ENCODE results near the gene LCN12.

DNA sequence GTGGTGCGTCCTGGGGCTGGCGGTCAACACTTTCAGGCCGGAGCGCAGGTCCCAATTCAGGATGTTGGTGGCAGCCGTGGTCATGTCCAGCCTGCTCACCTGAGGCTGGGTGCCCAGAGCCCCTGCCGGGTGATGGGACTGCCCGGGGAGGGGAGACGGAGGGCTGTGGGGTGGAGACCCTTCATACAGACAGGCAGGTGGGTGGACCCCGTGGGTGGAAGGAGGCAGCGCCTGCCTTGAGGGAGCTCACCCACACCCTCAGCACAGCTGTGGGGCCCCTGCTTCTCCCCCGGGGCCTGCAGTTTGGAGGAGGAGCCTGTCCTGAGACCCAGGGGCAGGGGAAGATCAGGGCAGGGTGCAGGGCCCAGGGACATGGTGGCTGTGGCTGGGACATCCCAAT, 18.3 kb downstream of the LCN12 start:
- no peak for TF ChIP-seq YY1 (IDR thresholded peaks at IDR 0.05; ENCODE audit: insufficient read depth, insufficient read length)
- no peak for TF ChIP-seq ZNF274 (IDR thresholded peaks at IDR 0.05; ENCODE audit: low read depth, low read length)
- TF ChIP-seq SUZ12 (IDR thresholded peaks at IDR 0.05; ENCODE audit: extremely low read depth, insufficient read depth, insufficient read length), result no peak
